ENCODE results near the gene INVS. TPM values are rescaled to one million over a fixed set of nuclear protein-coding genes. Genes with fewer than 3 reads are reported as not detected.

INVS gene
- total RNA-seq, 1 donor from 2014 or later: 22.3 TPM

DNA sequence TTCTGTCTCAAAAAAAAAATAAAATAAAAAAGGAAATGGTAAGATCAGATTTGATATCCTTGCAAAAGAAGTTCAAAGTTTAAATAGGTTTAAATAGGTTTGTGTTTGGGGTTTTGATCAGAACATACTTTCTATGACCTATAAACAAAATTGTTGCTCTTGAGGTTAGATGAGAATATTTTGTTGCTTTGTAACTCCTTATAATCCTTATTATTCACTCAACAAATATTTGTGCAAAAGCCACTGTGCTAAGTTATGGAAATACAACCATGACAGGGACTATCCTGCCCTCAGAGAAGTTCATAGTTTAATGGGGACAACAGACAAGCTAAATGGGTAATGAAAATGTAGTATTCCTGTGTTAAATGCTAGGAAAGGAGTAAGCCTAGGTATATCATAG, 71.5 kb downstream of the INVS start:
- ATAC-seq: no peak
- H3K9me3 ChIP-seq: no peaks in the 10 kb centered on the region
- no peak overlapping the region for H3K27ac ChIP-seq

DNA sequence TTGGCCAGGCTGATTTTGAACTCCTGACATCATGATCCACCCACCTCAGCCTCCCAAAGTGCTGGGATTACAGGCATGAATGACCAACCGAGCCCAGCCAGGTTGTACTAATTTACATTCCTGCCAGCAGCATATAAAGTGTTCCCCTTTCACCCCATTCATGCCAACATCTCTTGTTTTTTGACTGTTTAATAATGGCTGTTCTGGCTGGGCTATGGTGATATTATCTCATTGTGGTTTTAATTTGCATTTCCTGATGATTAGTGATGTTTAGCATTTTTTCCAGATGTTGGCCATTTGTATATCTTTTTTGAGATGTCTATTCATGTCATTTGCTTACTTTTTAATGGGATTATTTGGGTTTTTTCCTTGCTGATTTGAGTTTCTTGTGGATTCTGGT, 87.3 kb downstream of the INVS start:
- TF ChIP-seq CTCF (IDR thresholded peaks at IDR 0.05): no peak
- Histone ChIP-seq H3K4me3 (no peak overlapping the region), H3K36me3 (no peaks in the 10 kb centered on the region), H3K9me3 (peaks cover 34% of the 10 kb centered on the region), H3K27ac (no peak overlapping the region), H3K4me1 (no peaks in the 10 kb centered on the region), H3K27me3 (ENCODE audit: low read depth) (no peaks in the 10 kb centered on the region)
- ATAC-seq: no peak
- no peak for DNase-seq
- intact Hi-C loops (cut with DNase I): no loop called here

More for the DNA sequence above, 71.5 kb downstream of the INVS start:
- Histone ChIP-seq H3K4me1 (no peaks in the 10 kb centered on the region), H3K4me3 (no peak overlapping the region), H3K36me3 (peaks cover 7% of the 10 kb centered on the region), H3K27me3 (ENCODE audit: low read depth) (no peaks in the 10 kb centered on the region)
- no peak for TF ChIP-seq CTCF (IDR thresholded peaks at IDR 0.05)
- DNase-seq: no peak
- intact Hi-C loops (cut with DNase I): no loop called here

- H3K27me3 ChIP-seq (ENCODE audit: low read depth): no peaks in the 10 kb centered on the region
- H3K4me1 ChIP-seq: no peaks in the 10 kb centered on the region
- peaks cover 40% of the 10 kb centered on the region for H3K9me3 ChIP-seq
- H3K4me3 ChIP-seq: no peak overlapping the region
- DNase-seq: no peak
- ATAC-seq: no peak
- H3K27ac ChIP-seq: no peak overlapping the region
- no peaks in the 10 kb centered on the region for H3K36me3 ChIP-seq
- intact Hi-C loops (cut with DNase I): no loop called here
- TF ChIP-seq CTCF (IDR thresholded peaks at IDR 0.05): no peak
Observed at GRCh38 chr9:100190339-100190738, 91.3 kb downstream of the INVS start.

GRCh38 chr9:100191264-100191663, 92.2 kb downstream of the INVS start:
- H3K9me3 ChIP-seq: peaks cover 40% of the 10 kb centered on the region

DNA sequence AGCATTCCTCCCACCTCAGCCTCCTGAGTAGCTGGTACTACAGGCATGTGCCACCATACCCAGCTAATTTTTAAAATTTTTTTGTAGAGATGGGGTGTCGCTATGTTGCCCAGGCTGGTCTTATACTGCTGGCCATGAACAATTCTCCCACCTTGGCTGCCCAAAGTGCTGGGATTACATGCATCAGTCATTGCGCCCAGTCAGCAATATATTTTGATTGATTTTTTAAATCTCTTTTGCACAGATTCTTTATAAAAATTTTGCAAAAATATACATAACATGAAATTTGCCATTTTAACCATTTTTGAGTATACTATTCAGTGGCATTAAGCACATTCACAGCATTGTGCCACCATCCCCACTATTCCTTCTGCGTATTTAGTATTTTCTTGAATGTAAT, 94.0 kb downstream of the INVS start:
- Histone ChIP-seq H3K27me3 (ENCODE audit: low read depth) (no peaks in the 10 kb centered on the region), H3K4me1 (no peaks in the 10 kb centered on the region), H3K27ac (no peak overlapping the region), H3K9me3 (peaks cover 27% of the 10 kb centered on the region), H3K4me3 (no peak overlapping the region), H3K36me3 (no peaks in the 10 kb centered on the region)
- no peak for DNase-seq
- TF ChIP-seq CTCF (IDR thresholded peaks at IDR 0.05): no peak
- ATAC-seq: no peak
- intact Hi-C loops (cut with DNase I): no loop called here

More at GRCh38 chr9:100191264-100191663, 92.2 kb downstream of the INVS start:
- Histone ChIP-seq H3K4me1 (no peaks in the 10 kb centered on the region), H3K27me3 (ENCODE audit: low read depth) (no peaks in the 10 kb centered on the region), H3K36me3 (no peaks in the 10 kb centered on the region), H3K27ac (no peak overlapping the region), H3K4me3 (no peak overlapping the region)
- TF ChIP-seq CTCF (IDR thresholded peaks at IDR 0.05): no peak
- no peak for ATAC-seq
- DNase-seq: no peak
- intact Hi-C loops (cut with DNase I): no loop called here

DNA sequence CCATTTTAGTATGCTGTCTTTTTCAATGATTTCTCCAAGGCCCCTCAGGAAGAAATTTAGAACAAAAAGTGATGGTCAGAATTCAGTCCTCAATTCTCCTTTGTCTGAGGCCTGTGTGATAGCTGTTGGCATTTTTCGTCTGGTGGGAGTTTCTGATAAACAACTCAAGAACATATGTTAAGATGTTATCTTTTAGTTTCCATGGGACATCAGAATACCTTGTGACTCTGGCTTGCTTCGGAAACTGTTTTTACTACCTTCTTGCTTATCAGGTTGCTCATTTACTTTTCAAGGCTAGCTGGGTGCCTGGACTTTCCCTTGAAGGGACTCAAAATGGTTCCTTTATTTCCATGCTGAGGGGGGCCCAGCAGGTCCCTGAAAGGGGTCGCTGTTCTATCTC, 97.2 kb downstream of the INVS start:
- no peaks in the 10 kb centered on the region for H3K4me1 ChIP-seq
- no peak overlapping the region for H3K4me3 ChIP-seq
- H3K36me3 ChIP-seq: no peaks in the 10 kb centered on the region
- no peak for TF ChIP-seq CTCF (IDR thresholded peaks at IDR 0.05)
- H3K27ac ChIP-seq: no peak overlapping the region
- ATAC-seq: no peak
- intact Hi-C loops (cut with DNase I): no loop called here
- H3K9me3 ChIP-seq: peaks cover 7% of the 10 kb centered on the region
- H3K27me3 ChIP-seq (ENCODE audit: low read depth): no peaks in the 10 kb centered on the region
- DNase-seq: no peak

Measured in lower lobe of right lung (tissue), 2 donors.